Body of pancreas (tissue), 4 donors: ENCODE data around the gene HCFC1. TPM values are rescaled to one million over a fixed set of nuclear protein-coding genes. Genes with fewer than 3 reads are reported as not detected.

ENCODE experiments used
- ATAC-seq: fragments of 150-250 bp; one replicate; pipeline ENCODE4 v1.9.1; 2016
- DNase-seq, 4 donors: peaks; one replicate each; pipeline ENCODE4 v3.0.0-alpha.2; 2019
- H3K27ac ChIP-seq, 4 donors: fragments of 200-600 bp; sonication (generic); 1 replicate in 3 of 4; 2 replicates in 1 of 4; pipeline versions ENCODE4 v1.5.1 to v1.6.1; 2016 to 2019; ENCODE audit warnings: mild to moderate bottlenecking in 1 of 4, mixed read lengths in 1 of 4, moderate library complexity in 1 of 4
- H3K27me3 ChIP-seq, 2 donors: fragments of 200-600 bp; sonication (generic); one replicate each; pipeline ENCODE4 v1.6.0; 2016; ENCODE audit warnings: mild to moderate bottlenecking in 1 of 2
- H3K36me3 ChIP-seq, 2 donors: fragments of 200-600 bp; sonication (generic); replicated peaks in 1 of 2; 2 replicates each; pipeline ENCODE4 v1.5.1; 2016; ENCODE audit warnings: low read depth in 2 of 2; ENCODE audit not compliant: insufficient read depth in 1 of 2
- H3K4me1 ChIP-seq: fragments of 200-600 bp; sonication (generic); one replicate; pipeline ENCODE4 v1.6.0; 2016
- H3K4me3 ChIP-seq, 2 donors: fragments of 200-600 bp; sonication (generic); 1 replicate in 1 of 2; 2 replicates in 1 of 2; pipeline ENCODE4 v1.5.1; 2016 to 2019
- H3K9me3 ChIP-seq, 3 donors: fragments of 200-600 bp; sonication (generic); 1 replicate in 2 of 3; 2 replicates in 1 of 3; pipeline ENCODE4 v1.5.1; 2016
- CTCF ChIP-seq, 7 experiments: fragments of 450-650 bp in 4 of 7; fragments of 200-600 bp in 3 of 7; sonication (generic) in 3 of 7; IDR thresholded peaks; one replicate each; pipeline ENCODE4 v1.5.1; 2016 to 2019; ENCODE audit warnings: antibody characterized with exemption in 7 of 7
- POLR2A ChIP-seq, 3 donors: fragments of 450-650 bp; IDR thresholded peaks; one replicate each; pipeline ENCODE4 v1.6.1; 2016; ENCODE audit warnings: antibody characterized with exemption in 3 of 3, mild to moderate bottlenecking in 2 of 3
- WGBS, 2 donors: methylation state at CpG; one replicate each; pipeline ENCODE4 v1.1.5; 2017; 5-methylcytosine and 5-hydroxymethylcytosine counted together
- intact Hi-C: fragments of 100-400 bp; cut with DNase I; formaldehyde crosslinking; loops from one replicate; pipeline ENCODE4 v1.15.1; 2023
- total RNA-seq, 2 donors: library from RNA; depleted of rRNA; stranded (reverse); fragments of >200 nt; gene quantifications; one replicate each; pipeline ENCODE4 v1.1.0, GENCODE V29; 2016

Gene HCFC1
- total RNA-seq, 2 donors from 2014 or later, result 16.6 to 62.6 TPM

- H3K36me3 ChIP-seq, result no peaks in the 10 kb centered on the region
- ATAC-seq, result peak; percentile 21
- peak overlapping the region in 1 of 2 donors; percentile 9 for H3K4me3 ChIP-seq
- H3K27me3 ChIP-seq, result no peaks in the 10 kb centered on the region
- DNase-seq, result no peak
- H3K9me3 ChIP-seq, result no peaks in the 10 kb centered on the region
- H3K27ac ChIP-seq, result peak overlapping the region; percentile 65 to 91 (median 77)
- no peak for TF ChIP-seq POLR2A (IDR thresholded peaks at IDR 0.05)
- TF ChIP-seq CTCF (IDR thresholded peaks at IDR 0.05), result no peak
- WGBS, 2 donors, result 0% methylated on average over 29 of the region's 45 CpGs; no CpG with 5 or more reads in 1 of the 2 donors
- peaks cover 21% of the 10 kb centered on the region for H3K4me1 ChIP-seq
- intact Hi-C loops, result no loop called here
These were observed 47.5 kb upstream of the HCFC1 start for GRCh38 chrX:154019061-154019621.

- peak overlapping the region in 3 of 4 donors; percentile 65 to 91 (median 89) for H3K27ac ChIP-seq
- intact Hi-C loops, result no loop called here
- peak overlapping the region in 1 of 2 donors; percentile 9 for H3K4me3 ChIP-seq
- H3K36me3 ChIP-seq, result no peaks in the 10 kb centered on the region
- DNase-seq (no peak), ATAC-seq (no peak)
- TF ChIP-seq CTCF (IDR thresholded peaks at IDR 0.05), result no peak
- TF ChIP-seq POLR2A (IDR thresholded peaks at IDR 0.05), result no peak
- H3K27me3 ChIP-seq, result no peaks in the 10 kb centered on the region
- 51 to 92% methylated on average over 2 to 14 of the region's 15 CpGs for WGBS, 2 donors
- peaks cover 26% of the 10 kb centered on the region for H3K4me1 ChIP-seq
- H3K9me3 ChIP-seq, result no peaks in the 10 kb centered on the region
These were observed 47.0 kb upstream of the HCFC1 start for GRCh38 chrX:154018518-154019060.

- Histone ChIP-seq H3K9me3 (no peaks in the 10 kb centered on the region), H3K27ac (peak overlapping the region in 1 of 4 donors; percentile 25), H3K4me1 (peaks cover 33% of the 10 kb centered on the region), H3K4me3 (no peak overlapping the region), H3K36me3 (no peaks in the 10 kb centered on the region), H3K27me3 (no peaks in the 10 kb centered on the region)
- intact Hi-C loops, result no loop called here
- no peak for DNase-seq
- TF ChIP-seq POLR2A (IDR thresholded peaks at IDR 0.05), result no peak
- no peak for TF ChIP-seq CTCF (IDR thresholded peaks at IDR 0.05)
- ATAC-seq, result no peak
- 81 to 89% methylated on average over 7 of the region's 26 CpGs for WGBS, 2 donors
These were observed 46.3 kb upstream of the HCFC1 start for GRCh38 chrX:154017766-154018517.

GRCh38 chrX:154016366-154017076 lies 44.9 kb upstream of the HCFC1 start:
- WGBS, 2 donors, result 95% methylated on average over 15 of the region's 24 CpGs; no CpG with 5 or more reads in 1 of the 2 donors

More at GRCh38 chrX:154016366-154017076, 44.9 kb upstream of the HCFC1 start:
- intact Hi-C loops, result no loop called here
- DNase-seq (no peak), ATAC-seq (no peak)
- no peak for TF ChIP-seq POLR2A (IDR thresholded peaks at IDR 0.05)
- TF ChIP-seq CTCF (IDR thresholded peaks at IDR 0.05), result no peak
- no peak overlapping the region for H3K4me3 ChIP-seq
- no peaks in the 10 kb centered on the region for H3K27me3 ChIP-seq
- no peaks in the 10 kb centered on the region for H3K36me3 ChIP-seq
- H3K27ac ChIP-seq, result no peak overlapping the region
- no peaks in the 10 kb centered on the region for H3K9me3 ChIP-seq
- H3K4me1 ChIP-seq, result peaks cover 45% of the 10 kb centered on the region
